ENCODE data around the gene IDH3G.

Gene IDH3G

DNA sequence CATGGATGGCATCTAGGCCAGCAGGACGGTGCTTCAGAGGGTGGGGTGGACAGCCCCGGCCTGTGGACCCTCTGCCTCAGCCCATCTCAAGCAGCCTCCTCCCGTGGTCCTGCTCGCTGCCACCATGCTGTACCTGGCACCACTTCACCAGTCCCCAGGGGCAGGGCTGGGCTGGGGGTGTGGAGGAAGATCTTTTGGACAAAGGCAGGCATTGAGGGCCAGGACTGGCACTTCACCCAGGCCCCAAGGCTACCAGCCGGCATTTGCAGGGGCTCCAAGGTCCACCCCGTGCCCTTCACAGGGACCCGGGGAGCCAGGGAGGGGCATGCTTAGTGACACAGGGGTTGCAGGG is 29.4 kb downstream of the IDH3G start:
- no peaks in the 10 kb centered on the region for H3K36me3 ChIP-seq (replicated peaks)
- TF ChIP-seq, protein P1, sequence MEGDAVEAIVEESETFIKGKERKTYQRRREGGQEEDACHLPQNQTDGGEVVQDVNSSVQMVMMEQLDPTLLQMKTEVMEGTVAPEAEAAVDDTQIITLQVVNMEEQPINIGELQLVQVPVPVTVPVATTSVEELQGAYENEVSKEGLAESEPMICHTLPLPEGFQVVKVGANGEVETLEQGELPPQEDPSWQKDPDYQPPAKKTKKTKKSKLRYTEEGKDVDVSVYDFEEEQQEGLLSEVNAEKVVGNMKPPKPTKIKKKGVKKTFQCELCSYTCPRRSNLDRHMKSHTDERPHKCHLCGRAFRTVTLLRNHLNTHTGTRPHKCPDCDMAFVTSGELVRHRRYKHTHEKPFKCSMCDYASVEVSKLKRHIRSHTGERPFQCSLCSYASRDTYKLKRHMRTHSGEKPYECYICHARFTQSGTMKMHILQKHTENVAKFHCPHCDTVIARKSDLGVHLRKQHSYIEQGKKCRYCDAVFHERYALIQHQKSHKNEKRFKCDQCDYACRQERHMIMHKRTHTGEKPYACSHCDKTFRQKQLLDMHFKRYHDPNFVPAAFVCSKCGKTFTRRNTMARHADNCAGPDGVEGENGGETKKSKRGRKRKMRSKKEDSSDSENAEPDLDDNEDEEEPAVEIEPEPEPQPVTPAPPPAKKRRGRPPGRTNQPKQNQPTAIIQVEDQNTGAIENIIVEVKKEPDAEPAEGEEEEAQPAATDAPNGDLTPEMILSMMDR (IDR thresholded peaks at IDR 0.05; ENCODE audit: low read depth, low read length, missing control alignments), result no peak
- in situ Hi-C loops (cut with HindIII; ENCODE audit: low pct_ligation_motif_present, low sequenced_read_pairs), result no loop called here
- no peak for DNase-seq
- no peaks in the 10 kb centered on the region for H3K27me3 ChIP-seq (replicated peaks)
- peak overlapping the region; percentile 40 for H3K4me3 ChIP-seq (ENCODE audit: low read depth, low read length)
- H3K27ac ChIP-seq, result no peak overlapping the region

DNA sequence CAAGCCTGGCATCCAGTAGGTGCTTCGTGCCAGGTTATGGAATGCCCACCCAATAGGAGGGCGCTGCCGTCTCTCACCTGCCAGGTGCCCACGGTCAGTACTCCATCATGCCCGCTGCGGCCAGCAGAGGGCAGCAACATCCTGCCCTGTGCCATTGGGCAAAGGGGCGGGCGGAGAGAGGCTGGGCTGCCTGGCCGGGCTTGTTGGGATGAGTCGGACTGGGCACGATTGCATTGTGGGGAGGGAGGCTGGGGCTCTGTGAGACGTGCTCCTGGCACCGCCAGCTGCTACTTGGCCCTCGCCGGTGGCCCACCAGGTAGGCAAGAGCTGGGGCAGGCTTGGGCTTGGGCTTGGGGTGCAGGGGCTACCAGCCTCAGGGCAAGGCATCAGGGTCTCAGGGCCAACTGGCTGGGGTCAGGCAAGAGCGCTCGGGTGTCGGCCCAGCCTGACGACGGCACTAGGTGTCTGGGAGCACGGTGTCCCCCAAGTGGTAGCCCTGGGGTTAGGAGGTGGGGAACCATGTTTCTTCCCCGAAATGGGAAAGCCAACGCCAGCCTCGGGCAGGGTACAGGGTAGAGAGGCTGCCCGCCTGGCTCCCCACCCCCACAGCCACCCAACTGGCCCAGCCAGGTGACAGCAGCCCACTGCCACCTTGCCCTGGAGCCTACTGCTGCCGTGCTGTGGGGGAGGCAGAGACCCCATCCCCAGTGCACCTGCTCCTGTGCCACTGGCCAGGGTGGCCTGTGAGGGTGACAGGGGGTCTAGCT is 30.0 kb downstream of the IDH3G start, which contains the start of gene PLXNB3:
Gene PLXNB3 (plus strand): TSS at position 261 of the 767 bp plus-strand sequence. CDS start 1,287 bp downstream, outside the sequence.
- H3K4me3 ChIP-seq (ENCODE audit: low read depth, low read length), result peak within 1 kb of the TSS; percentile 40
- H3K27me3 ChIP-seq (replicated peaks), result no peaks in the 10 kb centered on the region
- TF ChIP-seq, protein P1 (IDR thresholded peaks at IDR 0.05; ENCODE audit: low read depth, low read length, missing control alignments), result peak; percentile 84
- no peaks in the 10 kb centered on the region for H3K36me3 ChIP-seq (replicated peaks)
- H3K27ac ChIP-seq, result no peak within 1 kb of the TSS
- in situ Hi-C loops (cut with HindIII; ENCODE audit: low pct_ligation_motif_present, low sequenced_read_pairs), result no loop called here
- peak; percentile 43 for DNase-seq

DNA sequence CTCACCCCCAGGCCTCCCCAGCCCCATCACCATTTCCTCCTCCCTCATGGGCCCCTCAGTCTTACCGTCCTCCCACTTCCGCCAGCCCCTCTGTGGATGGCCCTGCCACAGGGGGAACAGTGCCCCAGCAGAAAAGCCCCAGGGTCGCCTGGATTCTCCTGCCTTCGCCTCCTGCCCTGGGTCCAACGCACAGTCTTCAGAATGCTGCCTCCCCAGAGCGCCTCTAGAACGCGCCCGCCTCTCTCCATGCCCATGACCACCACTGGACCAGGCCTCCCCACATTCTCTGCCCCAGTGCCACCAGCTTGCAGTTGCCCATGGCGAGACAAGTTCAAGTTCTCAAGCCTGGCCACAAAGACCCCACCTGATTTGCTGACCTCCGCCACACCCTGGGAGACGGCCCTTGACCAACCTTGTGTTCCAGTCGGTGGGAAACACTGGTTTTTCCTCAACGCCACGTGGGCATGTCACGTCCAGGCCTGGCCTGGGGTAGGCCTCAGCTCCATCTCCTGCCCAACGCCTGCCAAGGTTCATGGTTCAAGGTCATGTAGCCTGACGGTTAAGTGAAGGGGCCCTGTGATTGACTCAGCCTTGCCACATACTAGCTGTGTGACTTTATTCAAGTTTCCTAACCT is 30.8 kb downstream of the IDH3G start:
- H3K4me3 ChIP-seq (ENCODE audit: low read depth, low read length), result no peak overlapping the region
- H3K36me3 ChIP-seq (replicated peaks), result no peaks in the 10 kb centered on the region
- TF ChIP-seq, protein P1 (IDR thresholded peaks at IDR 0.05; ENCODE audit: low read depth, low read length, missing control alignments), result no peak
- no peak overlapping the region for H3K27ac ChIP-seq
- no peaks in the 10 kb centered on the region for H3K27me3 ChIP-seq (replicated peaks)
- in situ Hi-C loops (cut with HindIII; ENCODE audit: low pct_ligation_motif_present, low sequenced_read_pairs), result no loop called here
- no peak for DNase-seq

DNA sequence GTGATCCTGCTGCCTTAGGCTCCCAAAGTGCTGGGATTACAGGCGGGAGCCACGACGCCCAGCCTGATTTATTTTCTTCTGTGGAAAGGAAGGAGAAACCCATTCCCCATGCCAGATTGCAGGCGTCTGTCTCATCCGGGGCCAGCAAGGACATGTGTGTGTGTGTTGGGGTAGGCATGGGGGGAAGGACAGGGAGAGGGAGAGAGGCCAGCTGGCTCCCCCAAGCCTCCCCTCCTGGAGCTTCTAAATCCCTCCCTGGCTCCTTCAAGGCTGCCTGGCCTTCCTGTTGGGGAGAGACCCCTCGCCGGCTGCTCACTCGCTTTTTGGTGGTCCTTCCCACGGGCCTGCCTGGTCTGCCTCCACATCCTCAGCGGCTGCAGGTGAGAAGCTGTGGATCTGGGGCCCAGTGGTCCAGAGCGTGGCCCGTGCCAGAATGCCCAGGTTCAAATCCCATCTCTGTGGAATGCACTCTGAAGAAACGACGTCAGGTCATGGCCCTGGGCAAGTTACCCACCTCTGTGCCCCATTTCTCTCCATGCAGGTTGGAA is 31.5 kb downstream of the IDH3G start:
- H3K36me3 ChIP-seq (replicated peaks), result no peaks in the 10 kb centered on the region
- TF ChIP-seq, protein P1 (IDR thresholded peaks at IDR 0.05; ENCODE audit: low read depth, low read length, missing control alignments), result no peak
- no peak overlapping the region for H3K27ac ChIP-seq
- in situ Hi-C loops (cut with HindIII; ENCODE audit: low pct_ligation_motif_present, low sequenced_read_pairs), result no loop called here
- no peaks in the 10 kb centered on the region for H3K27me3 ChIP-seq (replicated peaks)
- no peak for DNase-seq
- H3K4me3 ChIP-seq (ENCODE audit: low read depth, low read length), result no peak overlapping the region

DNA sequence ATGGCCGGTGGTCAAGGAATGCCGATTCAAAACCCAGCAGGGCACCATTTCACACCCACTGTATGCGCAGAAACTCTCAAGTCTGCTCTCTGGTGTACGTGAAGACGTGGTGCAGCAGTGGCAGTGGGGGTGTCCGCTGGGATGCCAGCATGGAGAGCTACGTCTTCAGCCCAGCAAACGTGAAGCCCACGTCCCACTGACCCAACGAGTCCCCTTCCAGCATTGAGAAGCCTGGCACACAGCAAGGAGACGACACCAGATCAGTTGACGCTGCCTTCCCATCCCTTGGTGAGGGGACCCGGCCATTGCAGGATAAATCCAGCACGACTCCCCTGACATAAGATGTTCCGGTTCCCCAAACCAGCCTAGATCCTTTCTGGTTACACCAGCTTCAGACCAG is 32.3 kb downstream of the IDH3G start:
- H3K4me3 ChIP-seq (ENCODE audit: low read depth, low read length), result no peak overlapping the region
- no peak overlapping the region for H3K27ac ChIP-seq
- TF ChIP-seq, protein P1 (IDR thresholded peaks at IDR 0.05; ENCODE audit: low read depth, low read length, missing control alignments), result no peak
- DNase-seq, result no peak
- in situ Hi-C loops (cut with HindIII; ENCODE audit: low pct_ligation_motif_present, low sequenced_read_pairs), result no loop called here
- no peaks in the 10 kb centered on the region for H3K36me3 ChIP-seq (replicated peaks)
- H3K27me3 ChIP-seq (replicated peaks), result no peaks in the 10 kb centered on the region

Data from brain microvascular endothelial cell (primary cell).